ENCODE results near the gene SLC39A9.

DNA sequence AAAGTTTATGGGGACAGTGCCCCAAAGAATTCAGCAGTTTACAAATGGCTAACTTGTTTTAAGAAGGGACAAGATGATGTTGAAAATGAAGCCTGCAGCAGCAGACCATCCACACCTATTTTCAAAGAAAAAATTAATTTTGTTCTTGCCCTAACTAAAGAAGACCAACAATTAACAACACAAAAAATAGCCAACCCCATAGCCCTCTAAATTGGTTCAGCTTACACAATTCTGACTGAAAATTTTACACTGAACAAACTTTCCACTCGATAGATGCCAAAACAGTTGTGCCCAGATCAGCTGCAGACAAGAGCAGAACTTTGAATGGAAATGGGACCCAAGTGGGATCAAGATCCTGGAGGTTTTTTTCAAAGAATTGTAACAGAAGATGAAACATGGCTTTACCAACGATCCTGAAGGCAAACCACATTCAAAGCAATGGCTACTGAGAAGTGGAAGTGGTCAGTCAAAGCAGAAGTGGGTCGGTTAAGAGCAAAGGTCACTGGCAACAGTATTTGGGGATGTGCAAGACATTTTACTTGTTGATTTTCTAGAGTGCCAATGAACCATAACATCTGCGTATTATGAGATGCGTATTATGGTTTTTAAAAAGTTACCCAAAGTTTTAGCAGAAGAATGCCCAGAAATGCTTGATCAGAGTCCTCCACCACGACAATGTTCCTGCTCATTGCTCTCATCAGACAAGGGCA, 30.0 kb downstream of the SLC39A9 start:
- TF ChIP-seq, protein P1, sequence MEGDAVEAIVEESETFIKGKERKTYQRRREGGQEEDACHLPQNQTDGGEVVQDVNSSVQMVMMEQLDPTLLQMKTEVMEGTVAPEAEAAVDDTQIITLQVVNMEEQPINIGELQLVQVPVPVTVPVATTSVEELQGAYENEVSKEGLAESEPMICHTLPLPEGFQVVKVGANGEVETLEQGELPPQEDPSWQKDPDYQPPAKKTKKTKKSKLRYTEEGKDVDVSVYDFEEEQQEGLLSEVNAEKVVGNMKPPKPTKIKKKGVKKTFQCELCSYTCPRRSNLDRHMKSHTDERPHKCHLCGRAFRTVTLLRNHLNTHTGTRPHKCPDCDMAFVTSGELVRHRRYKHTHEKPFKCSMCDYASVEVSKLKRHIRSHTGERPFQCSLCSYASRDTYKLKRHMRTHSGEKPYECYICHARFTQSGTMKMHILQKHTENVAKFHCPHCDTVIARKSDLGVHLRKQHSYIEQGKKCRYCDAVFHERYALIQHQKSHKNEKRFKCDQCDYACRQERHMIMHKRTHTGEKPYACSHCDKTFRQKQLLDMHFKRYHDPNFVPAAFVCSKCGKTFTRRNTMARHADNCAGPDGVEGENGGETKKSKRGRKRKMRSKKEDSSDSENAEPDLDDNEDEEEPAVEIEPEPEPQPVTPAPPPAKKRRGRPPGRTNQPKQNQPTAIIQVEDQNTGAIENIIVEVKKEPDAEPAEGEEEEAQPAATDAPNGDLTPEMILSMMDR (IDR thresholded peaks at IDR 0.05; ENCODE audit: low read depth, low read length), result no peak
- TF ChIP-seq POLR2A (IDR thresholded peaks at IDR 0.05; ENCODE audit: extremely low read depth, insufficient read length), result no peak

Data from NB4 (cell line).